ENCODE results near the gene RSU1. TPM values are rescaled to one million over a fixed set of nuclear protein-coding genes. Genes with fewer than 3 reads are reported as not detected.

Gene RSU1
- total and polyA plus RNA-seq, 4 donors: 46.6 to 84.1 (median 68.1) TPM

GRCh38 chr10:16586358-16587138, 230.7 kb downstream of the RSU1 start:
- no peak for DNase-seq (ENCODE audit: low read depth in 4 of 6, low spot score in 6 of 6)
- H3K4me1 ChIP-seq (ENCODE audit: control insufficient read depth, insufficient read depth, low read length): no peaks in the 10 kb centered on the region
- WGBS (ENCODE audit: insufficient coverage): 96% methylated on average over 4 of the region's 7 CpGs

GRCh38 chr10:16585103-16585502, 232.1 kb downstream of the RSU1 start:
- DNase-seq (ENCODE audit: low read depth in 4 of 6, low spot score in 6 of 6): no peak
- H3K4me1 ChIP-seq (ENCODE audit: control insufficient read depth, insufficient read depth, low read length): no peaks in the 10 kb centered on the region
- H3K4me3 ChIP-seq (ENCODE audit: low read depth, low read length): no peak overlapping the region
- H3K9me3 ChIP-seq (ENCODE audit: control insufficient read depth, insufficient read depth, low read length): no peaks in the 10 kb centered on the region
- no peak overlapping the region for H3K27ac ChIP-seq (ENCODE audit: low read depth, low read length)
- WGBS (ENCODE audit: insufficient coverage): 76% methylated on average over 6 of the region's 6 CpGs
- no peaks in the 10 kb centered on the region for H3K27me3 ChIP-seq (ENCODE audit: control insufficient read depth, insufficient read depth, low read length)
- H3K36me3 ChIP-seq (ENCODE audit: control insufficient read depth, insufficient read depth, low read length): no peaks in the 10 kb centered on the region

More at GRCh38 chr10:16586358-16587138, 230.7 kb downstream of the RSU1 start:
- Histone ChIP-seq H3K36me3 (ENCODE audit: control insufficient read depth, insufficient read depth, low read length) (no peaks in the 10 kb centered on the region), H3K9me3 (ENCODE audit: control insufficient read depth, insufficient read depth, low read length) (no peaks in the 10 kb centered on the region), H3K27me3 (ENCODE audit: control insufficient read depth, insufficient read depth, low read length) (no peaks in the 10 kb centered on the region), H3K27ac (ENCODE audit: low read depth, low read length) (no peak overlapping the region), H3K4me3 (ENCODE audit: low read depth, low read length) (no peak overlapping the region)

- Histone ChIP-seq H3K9me3 (ENCODE audit: control insufficient read depth, insufficient read depth, low read length) (no peaks in the 10 kb centered on the region), H3K4me3 (ENCODE audit: low read depth, low read length) (no peak overlapping the region), H3K27ac (ENCODE audit: low read depth, low read length) (no peak overlapping the region), H3K36me3 (ENCODE audit: control insufficient read depth, insufficient read depth, low read length) (no peaks in the 10 kb centered on the region), H3K27me3 (ENCODE audit: control insufficient read depth, insufficient read depth, low read length) (no peaks in the 10 kb centered on the region), H3K4me1 (ENCODE audit: control insufficient read depth, insufficient read depth, low read length) (no peaks in the 10 kb centered on the region)
- DNase-seq (ENCODE audit: low read depth in 4 of 6, low spot score in 6 of 6): no peak
- 79% methylated on average over 9 of the region's 10 CpGs for WGBS (ENCODE audit: insufficient coverage)
Measured at GRCh38 chr10:16583382-16583781, 233.8 kb downstream of the RSU1 start.

- Histone ChIP-seq H3K9me3 (ENCODE audit: control insufficient read depth, insufficient read depth, low read length) (no peaks in the 10 kb centered on the region), H3K27ac (ENCODE audit: low read depth, low read length) (no peak overlapping the region), H3K4me1 (ENCODE audit: control insufficient read depth, insufficient read depth, low read length) (no peaks in the 10 kb centered on the region), H3K27me3 (ENCODE audit: control insufficient read depth, insufficient read depth, low read length) (no peaks in the 10 kb centered on the region), H3K4me3 (ENCODE audit: low read depth, low read length) (no peak overlapping the region), H3K36me3 (ENCODE audit: control insufficient read depth, insufficient read depth, low read length) (no peaks in the 10 kb centered on the region)
- 100% methylated on average over 2 of the region's 3 CpGs for WGBS (ENCODE audit: insufficient coverage)
- no peak for DNase-seq (ENCODE audit: low read depth in 4 of 6, low spot score in 6 of 6)
Measured at GRCh38 chr10:16581202-16581601, 236.0 kb downstream of the RSU1 start.

- H3K36me3 ChIP-seq (ENCODE audit: control insufficient read depth, insufficient read depth, low read length): no peaks in the 10 kb centered on the region
- H3K27ac ChIP-seq (ENCODE audit: low read depth, low read length): no peak overlapping the region
- H3K27me3 ChIP-seq (ENCODE audit: control insufficient read depth, insufficient read depth, low read length): no peaks in the 10 kb centered on the region
- no peak overlapping the region for H3K4me3 ChIP-seq (ENCODE audit: low read depth, low read length)
- no peaks in the 10 kb centered on the region for H3K9me3 ChIP-seq (ENCODE audit: control insufficient read depth, insufficient read depth, low read length)
- WGBS (ENCODE audit: insufficient coverage): 100% methylated on average over 1 of the region's 4 CpGs
- DNase-seq (ENCODE audit: low read depth in 4 of 6, low spot score in 6 of 6): no peak
- H3K4me1 ChIP-seq (ENCODE audit: control insufficient read depth, insufficient read depth, low read length): no peaks in the 10 kb centered on the region
Measured at GRCh38 chr10:16570731-16571130, 246.5 kb downstream of the RSU1 start.

- Histone ChIP-seq H3K27ac (ENCODE audit: low read depth, low read length) (no peak overlapping the region), H3K27me3 (ENCODE audit: control insufficient read depth, insufficient read depth, low read length) (no peaks in the 10 kb centered on the region), H3K4me1 (ENCODE audit: control insufficient read depth, insufficient read depth, low read length) (no peaks in the 10 kb centered on the region), H3K9me3 (ENCODE audit: control insufficient read depth, insufficient read depth, low read length) (no peaks in the 10 kb centered on the region), H3K4me3 (ENCODE audit: low read depth, low read length) (no peak overlapping the region), H3K36me3 (ENCODE audit: control insufficient read depth, insufficient read depth, low read length) (no peaks in the 10 kb centered on the region)
- WGBS (ENCODE audit: insufficient coverage): 64% methylated on average over 5 of the region's 7 CpGs
- DNase-seq (ENCODE audit: low read depth in 4 of 6, low spot score in 6 of 6): no peak
Measured at GRCh38 chr10:16566202-16566805, 250.9 kb downstream of the RSU1 start.

GRCh38 chr10:16565604-16566003, 251.6 kb downstream of the RSU1 start:
- Histone ChIP-seq H3K4me1 (ENCODE audit: control insufficient read depth, insufficient read depth, low read length) (no peaks in the 10 kb centered on the region), H3K36me3 (ENCODE audit: control insufficient read depth, insufficient read depth, low read length) (no peaks in the 10 kb centered on the region), H3K27me3 (ENCODE audit: control insufficient read depth, insufficient read depth, low read length) (no peaks in the 10 kb centered on the region), H3K27ac (ENCODE audit: low read depth, low read length) (no peak overlapping the region), H3K9me3 (ENCODE audit: control insufficient read depth, insufficient read depth, low read length) (no peaks in the 10 kb centered on the region), H3K4me3 (ENCODE audit: low read depth, low read length) (no peak overlapping the region)
- DNase-seq (ENCODE audit: low read depth in 4 of 6, low spot score in 6 of 6): no peak
- WGBS (ENCODE audit: insufficient coverage): no CpG with 5 or more reads among the region's 3 CpGs

GRCh38 chr10:16562891-16563290, 254.3 kb downstream of the RSU1 start:
- H3K4me3 ChIP-seq (ENCODE audit: low read depth, low read length): no peak overlapping the region
- no peak for DNase-seq (ENCODE audit: low read depth in 4 of 6, low spot score in 6 of 6)
- H3K27me3 ChIP-seq (ENCODE audit: control insufficient read depth, insufficient read depth, low read length): no peaks in the 10 kb centered on the region
- H3K4me1 ChIP-seq (ENCODE audit: control insufficient read depth, insufficient read depth, low read length): no peaks in the 10 kb centered on the region
- no peaks in the 10 kb centered on the region for H3K9me3 ChIP-seq (ENCODE audit: control insufficient read depth, insufficient read depth, low read length)
- WGBS (ENCODE audit: insufficient coverage): 78% methylated on average over 1 of the region's 6 CpGs
- H3K36me3 ChIP-seq (ENCODE audit: control insufficient read depth, insufficient read depth, low read length): no peaks in the 10 kb centered on the region
- H3K27ac ChIP-seq (ENCODE audit: low read depth, low read length): no peak overlapping the region

- 91% methylated on average over 5 of the region's 5 CpGs for WGBS (ENCODE audit: insufficient coverage)
- Histone ChIP-seq H3K4me1 (ENCODE audit: control insufficient read depth, insufficient read depth, low read length) (no peaks in the 10 kb centered on the region), H3K9me3 (ENCODE audit: control insufficient read depth, insufficient read depth, low read length) (no peaks in the 10 kb centered on the region), H3K27ac (ENCODE audit: low read depth, low read length) (no peak overlapping the region), H3K36me3 (ENCODE audit: control insufficient read depth, insufficient read depth, low read length) (no peaks in the 10 kb centered on the region), H3K27me3 (ENCODE audit: control insufficient read depth, insufficient read depth, low read length) (no peaks in the 10 kb centered on the region), H3K4me3 (ENCODE audit: low read depth, low read length) (no peak overlapping the region)
- DNase-seq (ENCODE audit: low read depth in 4 of 6, low spot score in 6 of 6): no peak
Measured at GRCh38 chr10:16559236-16559773, 257.9 kb downstream of the RSU1 start.

- Histone ChIP-seq H3K4me3 (ENCODE audit: low read depth, low read length) (no peak overlapping the region), H3K27me3 (ENCODE audit: control insufficient read depth, insufficient read depth, low read length) (no peaks in the 10 kb centered on the region), H3K9me3 (ENCODE audit: control insufficient read depth, insufficient read depth, low read length) (no peaks in the 10 kb centered on the region), H3K4me1 (ENCODE audit: control insufficient read depth, insufficient read depth, low read length) (no peaks in the 10 kb centered on the region), H3K27ac (ENCODE audit: low read depth, low read length) (no peak overlapping the region), H3K36me3 (ENCODE audit: control insufficient read depth, insufficient read depth, low read length) (no peaks in the 10 kb centered on the region)
- no CpG with 5 or more reads among the region's 4 CpGs for WGBS (ENCODE audit: insufficient coverage)
- no peak for DNase-seq (ENCODE audit: low read depth in 4 of 6, low spot score in 6 of 6)
Measured at GRCh38 chr10:16547973-16548372, 269.3 kb downstream of the RSU1 start.
